A673 (cell line): ENCODE results near the gene SRCIN1. TPM values are rescaled to one million over a fixed set of nuclear protein-coding genes. Genes with fewer than 3 reads are reported as not detected.
A peak's percentile ranks its signal among the peaks of the same experiment; 100 is the strongest.

ENCODE experiments used
- BruUV-seq: library from RNA; stranded (reverse); fragments of 400-500 nt; replicated peaks from 2 replicates; lab custom pipeline; 2021; lab: Mats Ljungman, UMichigan
- CTCF ChIA-PET: fragments of 300-600 bp; sonication (Branson Sonifier 250); formaldehyde crosslinking; loops from one replicate; lab custom pipeline; 2022; ENCODE audit warnings: antibody characterized with exemption; lab: Charles Lee
- POLR2A ChIA-PET: fragments of 300-600 bp; sonication (Branson Sonifier 250); formaldehyde crosslinking; loops from one replicate; lab custom pipeline; 2022; ENCODE audit warnings: antibody characterized with exemption; ENCODE audit not compliant: low non-redundant PET; lab: Charles Lee
- DNase-seq: peaks from one replicate; pipeline ENCODE4 v3.0.0-alpha.2; 2015; ENCODE audit warnings: low spot score
- H3K27ac ChIP-seq: fragments of 200-600 bp; sonication (generic); 2 replicates; pipeline ENCODE4 v1.5.1; 2016; ENCODE audit warnings: mixed run types, low read depth, mild to moderate bottlenecking, mixed read lengths, antibody characterized with exemption, low read length; ENCODE audit not compliant: poor library complexity, severe bottlenecking
- H3K27me3 ChIP-seq: fragments of 200-600 bp; sonication (generic); replicated peaks from 2 replicates; pipeline ENCODE4 v1.6.1; 2017; ENCODE audit warnings: mixed run types, low read depth, mild to moderate bottlenecking, mixed read lengths, antibody characterized with exemption, low read length; ENCODE audit not compliant: insufficient read depth, poor library complexity
- H3K36me3 ChIP-seq: fragments of 200-600 bp; sonication (generic); 2 replicates; pipeline ENCODE4 v1.6.1; 2016; ENCODE audit warnings: mixed run types, mild to moderate bottlenecking, mixed read lengths, antibody characterized with exemption, low read length; ENCODE audit not compliant: insufficient read depth, poor library complexity, severe bottlenecking
- H3K4me1 ChIP-seq: fragments of 200-600 bp; sonication (generic); 2 replicates; pipeline ENCODE4 v1.6.1; 2017; ENCODE audit warnings: mixed run types, mild to moderate bottlenecking, mixed read lengths, antibody characterized with exemption, low read length; ENCODE audit not compliant: insufficient read depth, poor library complexity, severe bottlenecking
- H3K4me3 ChIP-seq: fragments of 200-600 bp; sonication (generic); 2 replicates; pipeline ENCODE4 v1.5.1; 2016; ENCODE audit warnings: low read depth, mixed run types, mild to moderate bottlenecking, mixed read lengths, low read length; ENCODE audit not compliant: poor library complexity, severe bottlenecking
- H3K9me3 ChIP-seq: fragments of 200-600 bp; sonication (generic); 2 replicates; pipeline ENCODE4 v1.6.1; 2016; ENCODE audit warnings: mixed run types, low read depth, mild to moderate bottlenecking, mixed read lengths, antibody characterized with exemption, low read length; ENCODE audit not compliant: poor library complexity, severe bottlenecking
- CTCF ChIP-seq: fragments of 300-800, 200-600 bp; sonication (generic); conservative IDR thresholded peaks from 2 replicates; pipeline ENCODE4 v1.5.1; 2017; ENCODE audit warnings: low read depth, mild to moderate bottlenecking, antibody characterized with exemption, low read length, moderate library complexity, mixed read lengths
- EZH2 ChIP-seq: fragments of 200-600 bp; sonication (generic); IDR thresholded peaks from 2 replicates; pipeline ENCODE4 v1.6.1; 2017; ENCODE audit warnings: borderline replicate concordance, low read depth, mild to moderate bottlenecking, mixed read lengths, antibody characterized with exemption, low read length; ENCODE audit not compliant: poor library complexity, severe bottlenecking
- intact Hi-C: fragments of 100-400 bp; cut with micrococcal nuclease; formaldehyde crosslinking; loops from one replicate; pipeline ENCODE4 v1.10.0; 2022; ENCODE audit not compliant: unreplicated experiment
- total RNA-seq: library from RNA; stranded (reverse); gene quantifications from 2 replicates; pipeline ENCODE4 v1.2.3, GENCODE V29; 2021

The SRCIN1 gene
- total RNA-seq, 1 experiment from 2014 or later = 1.6 TPM

- Histone ChIP-seq H3K4me1 (peaks cover 5% of the 10 kb centered on the region), H3K27ac (no peak overlapping the region), H3K9me3 (no peaks in the 10 kb centered on the region), H3K4me3 (peak overlapping the region; percentile 37), H3K36me3 (no peaks in the 10 kb centered on the region), H3K27me3 (no peaks in the 10 kb centered on the region)
- POLR2A ChIA-PET = interaction anchor here (0.6 kb wide), 1 partner anchor 65 kb away, joined by 8 read pairs; no protein-coding TSS in a partner anchor
- peak; percentile 12 for DNase-seq
- CTCF ChIA-PET = interaction anchor here (0.8 to 1.5 kb wide), 4 partner anchors 27 to 153 kb away, joined by 3 to 7 read pairs (median 4); no protein-coding TSS in a partner anchor
- no TSS peak for BruUV-seq
- intact Hi-C loops = no loop called here
- TF ChIP-seq CTCF (no peak), EZH2 (no peak)
Observed at GRCh38 chr17:38509772-38510420, 95.9 kb downstream of the SRCIN1 start.

- H3K4me3 ChIP-seq = peak overlapping the region; percentile 37
Observed at GRCh38 chr17:38508954-38509771, 96.6 kb downstream of the SRCIN1 start.

More at GRCh38 chr17:38508954-38509771, 96.6 kb downstream of the SRCIN1 start:
- intact Hi-C loops = no loop called here
- POLR2A ChIA-PET = interaction anchor here (0.6 kb wide), 1 partner anchor 64 kb away, joined by 8 read pairs; no protein-coding TSS in a partner anchor
- TF ChIP-seq CTCF (peak; percentile 72), EZH2 (no peak)
- Histone ChIP-seq H3K9me3 (no peaks in the 10 kb centered on the region), H3K27ac (no peak overlapping the region), H3K27me3 (no peaks in the 10 kb centered on the region), H3K36me3 (no peaks in the 10 kb centered on the region), H3K4me1 (peaks cover 5% of the 10 kb centered on the region)
- CTCF ChIA-PET = interaction anchor here (0.8 to 1.5 kb wide), 4 partner anchors 28 to 154 kb away, joined by 3 to 7 read pairs (median 4); no protein-coding TSS in a partner anchor
- DNase-seq = peak; percentile 88
- BruUV-seq = no TSS peak
